Measurements from ENCODE around the gene XAF1.
A peak's percentile ranks its signal among the peaks of the same experiment; 100 is the strongest.
"Not testable (repeated sequence)": the region's sequence is repeated elsewhere in the genome, so short reads cannot be mapped to it uniquely, and the experiment has no call there.

XAF1 gene

DNA sequence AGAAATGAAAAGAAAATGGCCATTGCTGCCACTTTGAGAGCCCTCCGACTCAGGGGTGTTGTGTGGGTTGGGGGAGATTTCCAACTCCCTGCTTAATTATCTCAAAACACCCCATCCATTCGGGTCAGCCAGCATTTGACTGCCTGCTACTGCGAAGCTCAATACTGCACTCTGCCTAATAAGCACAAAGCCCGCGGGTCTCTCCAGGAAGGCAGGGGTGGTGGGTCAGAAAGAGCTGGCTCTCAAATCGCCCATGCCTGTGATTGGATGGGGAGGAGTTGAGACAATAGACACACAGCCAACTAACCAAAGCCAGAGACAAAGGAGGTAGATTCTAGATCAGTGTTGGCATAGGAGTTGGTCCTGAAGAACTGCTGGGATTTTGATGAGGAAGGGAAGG is 2.3 kb upstream of the XAF1 start:
- no peak for DNase-seq (ENCODE audit: low spot score)

DNA sequence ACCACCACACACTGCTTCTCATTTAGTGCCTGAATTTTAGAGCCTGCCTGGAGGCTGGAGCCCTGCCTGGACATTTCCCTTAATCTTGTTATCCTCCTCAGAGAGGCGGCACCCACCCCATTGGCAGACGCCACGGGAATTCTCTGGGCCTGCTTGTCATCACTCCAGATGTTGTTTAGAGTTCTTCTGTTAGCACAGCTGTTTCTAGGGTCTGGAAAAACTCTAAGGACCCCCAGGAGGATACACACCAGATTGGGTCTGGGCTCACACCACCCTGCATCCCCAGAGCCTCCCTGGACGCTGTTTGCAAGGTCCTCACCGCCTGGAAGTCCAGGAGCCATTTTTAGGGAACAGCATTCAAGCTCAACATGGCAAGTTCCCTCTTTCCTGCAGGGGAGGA is 565 bp upstream of the XAF1 start:
- DNase-seq (ENCODE audit: low spot score) = no peak

DNA sequence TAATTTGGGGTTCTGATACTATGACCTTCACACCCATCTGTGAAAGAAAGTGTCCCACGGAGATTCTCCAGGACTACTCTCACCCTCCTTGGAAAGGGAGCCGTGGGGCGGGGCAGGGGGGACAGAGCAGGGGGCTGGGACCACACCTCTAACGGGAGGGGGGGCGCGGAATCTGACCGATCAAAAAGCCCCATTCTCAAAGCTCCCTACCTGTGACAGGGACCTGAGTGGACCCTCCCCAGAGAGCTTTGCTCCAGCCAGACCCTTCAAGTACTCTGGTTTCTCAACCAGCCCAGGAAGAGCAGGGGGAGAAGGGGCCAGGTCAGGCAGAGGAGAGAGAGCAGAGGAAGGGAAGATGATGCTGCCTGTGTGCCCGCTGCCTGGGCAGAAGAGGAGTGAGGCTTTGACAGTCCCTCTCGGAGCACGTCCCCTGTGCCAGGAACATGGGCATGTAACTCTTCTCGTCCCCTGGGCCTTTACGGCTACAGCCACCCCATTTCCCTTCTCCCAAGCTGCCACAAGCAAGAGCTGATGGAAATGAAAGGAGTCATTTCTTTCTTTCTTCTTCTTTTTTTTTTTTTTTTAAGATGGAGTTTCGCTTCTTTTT is 682 bp downstream of the XAF1 start:
- DNase-seq (ENCODE audit: low spot score) = no peak

DNA sequence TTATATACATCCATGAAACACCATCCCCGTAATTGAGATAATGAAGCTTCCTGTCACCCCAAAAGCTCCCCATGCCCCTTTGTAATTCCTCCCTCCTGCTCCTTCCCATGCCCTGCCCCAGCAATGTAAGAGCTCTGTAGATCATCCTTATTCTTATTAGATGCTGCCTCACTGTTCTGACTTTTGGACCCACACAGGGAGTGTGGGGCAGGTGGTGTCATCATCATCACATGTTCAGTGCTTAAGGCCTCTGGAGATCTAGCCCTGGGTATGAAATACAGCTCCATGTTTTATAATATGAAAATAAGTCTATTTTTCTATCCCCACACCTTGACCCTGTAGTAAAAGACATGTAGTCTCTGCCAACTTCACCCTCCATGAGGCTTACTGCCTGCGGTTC is 1.9 kb downstream of the XAF1 start:
- no peak for DNase-seq (ENCODE audit: low spot score)

DNA sequence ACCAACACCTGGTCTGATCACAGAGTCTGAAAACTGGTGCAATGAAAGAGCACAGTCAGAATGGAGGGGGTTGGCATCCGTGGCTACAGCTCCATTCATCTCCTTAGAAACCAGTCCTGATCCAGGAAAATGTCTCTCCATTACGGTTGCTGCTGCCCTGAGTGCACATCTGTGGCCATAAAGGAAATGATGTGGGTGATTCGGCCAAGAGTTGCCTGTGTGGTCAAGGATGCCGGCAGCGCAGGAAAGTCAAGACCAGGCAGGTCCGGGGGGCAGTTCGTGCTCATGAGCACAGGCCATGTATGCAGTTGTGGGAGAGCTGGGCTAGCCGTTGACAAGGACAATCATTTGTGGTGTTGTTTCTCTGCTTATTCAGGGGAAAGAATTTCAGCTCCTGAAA is 5.9 kb downstream of the XAF1 start:
- DNase-seq (ENCODE audit: low spot score) = no peak

DNA sequence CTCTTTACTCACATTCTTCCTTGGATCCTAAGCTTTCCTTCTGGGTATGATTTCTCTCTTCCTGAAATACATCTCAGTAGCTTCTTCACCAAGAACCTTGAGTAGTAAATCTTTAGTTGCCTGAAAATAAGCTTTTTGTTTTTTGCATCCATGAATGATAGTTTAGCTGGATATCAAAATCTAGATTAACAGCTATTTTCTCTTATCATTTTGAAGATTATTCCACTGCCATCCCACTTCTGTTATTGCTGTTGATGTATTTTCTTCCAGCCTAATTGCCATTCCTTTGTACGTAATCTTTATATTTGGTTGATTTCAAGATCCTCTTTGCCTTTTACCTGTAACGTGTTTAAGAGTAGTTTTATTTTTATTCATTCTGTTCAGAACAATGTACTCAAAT is 12.6 kb downstream of the XAF1 start:
- no peak for DNase-seq (ENCODE audit: low spot score)

DNA sequence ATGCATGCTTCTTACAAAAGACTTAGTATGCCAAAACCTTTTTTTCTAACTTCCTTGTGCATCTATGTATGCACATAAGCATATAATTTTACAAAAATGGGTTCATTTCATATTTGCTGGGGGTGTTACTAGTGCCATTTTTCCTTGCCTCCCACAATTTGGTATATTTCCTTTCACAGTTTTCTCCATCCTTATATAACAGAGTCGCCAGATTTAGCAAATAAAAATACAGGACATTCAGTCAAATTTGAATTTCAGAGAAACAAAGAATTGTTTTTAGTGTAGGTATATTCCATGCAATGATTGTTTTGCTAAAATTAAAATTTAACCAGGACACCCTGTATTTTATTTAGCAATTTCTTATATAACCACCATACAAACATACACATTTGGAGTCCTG is 16.2 kb downstream of the XAF1 start:
- DNase-seq (ENCODE audit: low spot score) = no peak

DNA sequence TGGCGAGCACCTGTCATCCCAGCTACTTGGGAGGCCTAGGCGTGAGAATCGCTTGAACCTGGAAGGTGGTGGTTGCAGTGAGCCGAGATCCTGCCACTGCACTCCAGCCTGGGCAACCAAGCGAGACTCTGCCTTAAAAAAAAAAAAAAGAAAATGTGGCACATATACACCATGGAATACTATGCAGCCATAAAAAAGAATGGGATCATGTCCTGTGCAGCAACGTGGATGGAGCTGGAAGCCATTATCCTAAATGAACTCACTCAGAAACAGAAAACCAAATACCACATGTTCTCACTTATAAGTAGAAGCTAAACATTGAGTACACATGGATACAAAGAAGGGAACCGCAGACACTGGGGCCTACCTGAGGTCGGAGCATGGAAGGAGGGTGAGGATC is 19.1 kb downstream of the XAF1 start:
- DNase-seq (ENCODE audit: low spot score) = not testable (repeated sequence)

DNA sequence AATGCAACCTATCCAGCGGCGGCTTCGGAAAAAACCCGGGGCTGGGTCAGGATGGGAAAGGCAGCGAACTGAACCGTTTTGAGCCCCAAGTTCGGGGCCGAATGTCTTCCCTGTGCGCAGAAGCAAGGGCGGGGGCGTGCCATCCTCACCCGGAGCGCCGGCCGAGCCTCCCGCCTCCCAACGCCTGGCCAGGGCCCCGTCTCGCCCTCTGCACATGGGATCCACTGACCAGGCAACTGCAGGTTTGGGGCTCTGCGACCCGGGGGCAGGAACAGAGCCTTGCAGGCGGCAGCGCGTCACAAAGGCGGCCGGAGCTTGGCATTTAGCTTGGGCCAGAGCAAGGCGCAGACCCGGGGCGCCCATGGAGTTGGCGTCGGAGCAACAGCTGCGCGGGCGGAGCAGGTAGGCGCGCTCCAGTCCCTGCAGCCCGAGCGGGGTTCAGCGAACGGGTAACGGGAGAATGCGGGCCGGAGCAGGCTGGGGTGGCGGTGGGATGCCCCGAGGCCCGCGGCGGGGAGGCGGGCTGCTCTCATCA is 20.1 kb downstream of the XAF1 start, which contains the start of gene FBXO39:
Gene FBXO39 (plus strand): TSS at position 345 of the 535 bp plus-strand sequence. CDS start 3,654 bp downstream, outside the sequence.
- DNase-seq (ENCODE audit: low spot score) = peak; percentile 73

DNA sequence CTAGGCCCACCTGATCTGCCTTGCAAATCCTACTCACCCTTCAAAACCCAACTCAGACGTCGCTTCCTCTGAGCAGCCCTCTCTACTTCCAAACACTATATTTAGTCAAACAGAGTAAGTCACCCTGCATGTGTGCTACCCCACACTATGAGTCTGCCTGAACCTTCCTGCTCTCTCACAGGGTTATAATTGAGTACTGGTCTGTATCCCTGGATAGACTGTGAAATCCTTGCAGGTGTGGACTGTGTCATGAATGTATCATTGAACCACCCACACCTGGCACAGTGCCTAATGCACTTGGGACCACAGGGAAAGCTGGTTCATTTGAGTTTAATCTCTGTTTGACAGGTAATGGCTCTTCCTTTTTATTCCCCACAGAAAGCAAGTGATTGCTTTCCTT is 23.6 kb downstream of the XAF1 start:
- no peak for DNase-seq (ENCODE audit: low spot score)

DNA sequence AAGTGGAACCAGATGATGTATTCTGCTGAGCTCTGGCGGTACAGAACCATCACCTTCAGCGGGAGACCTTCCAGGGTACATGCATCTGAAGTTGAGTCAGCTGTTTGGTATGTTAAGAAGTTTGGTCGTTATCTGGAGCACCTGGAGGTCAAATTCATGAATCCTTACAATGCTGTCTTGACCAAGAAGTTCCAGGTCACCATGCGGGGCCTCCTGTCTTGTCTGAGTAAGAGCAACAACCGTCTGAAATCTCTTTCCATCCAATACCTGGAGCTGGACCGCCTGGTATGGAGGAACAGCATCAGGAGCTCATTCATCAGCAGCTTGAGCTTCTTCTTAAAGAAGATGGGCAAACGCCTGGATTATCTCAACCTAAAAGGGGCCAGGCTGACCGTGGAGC is 24.2 kb downstream of the XAF1 start:
- no peak for DNase-seq (ENCODE audit: low spot score)

DNA sequence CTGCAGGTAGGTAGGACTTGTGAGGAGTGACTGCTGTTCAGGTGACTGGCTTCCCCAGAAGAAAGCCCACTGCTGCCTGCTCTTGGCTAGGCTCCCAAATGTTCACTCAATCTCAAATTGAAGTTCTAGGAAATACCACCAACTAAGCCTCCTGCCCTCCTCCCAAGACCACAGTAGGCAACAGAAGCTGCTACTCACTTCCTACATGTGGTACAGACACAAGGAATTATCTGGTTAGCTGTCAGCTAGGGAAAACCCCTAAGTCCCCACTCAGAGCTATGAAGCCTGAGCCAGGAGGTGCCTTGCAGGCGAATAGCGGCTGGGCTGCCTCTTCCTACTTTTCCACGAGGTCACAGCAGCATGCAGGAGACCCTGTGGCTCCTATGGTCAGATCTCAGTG is 25.0 kb downstream of the XAF1 start:
- no peak for DNase-seq (ENCODE audit: low spot score)

DNA sequence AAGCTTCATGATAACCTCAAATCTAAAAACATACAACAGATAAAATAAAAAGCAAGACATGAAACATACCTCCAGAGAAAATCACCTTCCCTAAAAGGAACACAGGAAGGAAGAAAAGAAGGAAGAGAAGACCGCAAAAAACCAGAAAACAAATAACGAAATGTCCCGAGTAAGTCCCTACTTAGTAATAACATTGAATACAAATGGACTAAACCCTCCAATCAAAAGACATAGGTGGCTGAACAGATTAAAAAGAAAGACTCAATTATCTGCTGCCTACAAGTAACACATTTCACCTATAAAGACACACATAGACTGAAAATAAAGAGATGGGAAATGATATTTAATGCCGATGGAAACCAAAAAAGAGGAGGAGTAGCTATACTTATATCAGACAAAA is 26.4 kb downstream of the XAF1 start:
- no peak for DNase-seq (ENCODE audit: low spot score)

DNA sequence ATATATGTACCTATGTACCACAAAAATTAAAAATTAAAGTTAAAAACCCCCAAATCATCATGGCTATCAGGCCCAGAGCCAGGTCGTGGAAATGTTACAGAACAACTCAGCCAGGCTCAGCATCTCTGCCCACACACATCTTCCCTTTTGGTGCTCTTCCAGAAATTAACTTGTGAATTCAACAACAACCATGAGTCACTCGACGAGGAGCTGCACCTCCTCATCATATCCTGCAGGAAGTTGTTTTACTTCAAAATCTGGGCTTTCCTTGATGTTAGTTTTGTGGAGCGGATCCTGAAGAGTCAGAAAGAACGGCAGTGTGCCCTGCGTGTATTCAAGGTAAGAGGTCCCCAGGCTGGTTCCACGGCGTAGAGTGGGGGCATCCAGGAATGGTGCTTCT is 30.8 kb downstream of the XAF1 start:
- no peak for DNase-seq (ENCODE audit: low spot score)

DNA sequence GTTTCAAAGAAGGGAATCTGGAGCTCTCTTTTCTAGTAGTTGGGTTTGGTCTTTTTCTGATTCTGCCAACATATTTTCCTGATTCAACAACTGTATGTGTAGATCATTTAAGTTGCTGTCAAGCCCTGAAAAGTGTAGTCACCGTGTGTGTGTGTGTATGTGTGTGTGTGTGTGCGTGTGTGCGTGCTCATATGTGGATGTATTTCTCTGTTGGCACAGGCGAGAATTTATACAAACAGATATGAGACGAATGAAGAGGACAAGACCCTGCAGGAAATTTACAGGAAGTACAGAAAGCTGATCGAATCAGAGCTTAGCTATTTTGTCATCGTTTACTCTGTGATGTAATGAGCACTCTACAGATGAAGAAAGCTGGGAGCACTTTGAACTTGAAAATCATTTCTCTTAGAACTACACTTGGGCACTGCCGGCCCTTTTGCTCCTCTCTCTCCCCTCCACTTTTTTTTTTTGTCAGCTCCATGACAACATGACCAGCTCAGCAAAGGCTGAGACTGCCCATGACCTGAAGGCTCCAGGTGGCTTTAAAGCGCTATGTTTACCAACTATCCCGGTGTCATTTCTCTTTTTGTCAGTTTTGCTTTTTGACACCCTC is 31.3 kb downstream of the XAF1 start:
- no peak for DNase-seq (ENCODE audit: low spot score)

DNA sequence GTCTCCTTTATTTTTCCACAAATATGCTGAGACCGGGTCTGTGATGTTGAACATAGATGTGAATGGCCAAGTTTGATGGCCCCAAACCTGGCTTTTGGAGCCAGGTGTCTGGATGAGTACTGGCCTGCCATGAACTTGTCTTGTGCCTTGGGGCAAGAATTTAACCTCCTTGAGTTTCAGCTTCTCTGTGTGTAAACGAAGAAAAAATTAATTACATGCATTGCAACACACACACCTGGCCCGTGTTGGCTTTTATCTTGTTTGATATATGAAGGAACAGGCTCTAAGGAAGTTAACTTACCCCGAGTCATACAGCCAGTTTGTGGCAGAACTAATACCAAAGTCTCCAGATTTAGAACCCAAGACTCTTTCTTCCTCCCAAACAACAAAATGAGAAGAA is 33.3 kb downstream of the XAF1 start:
- no peak for DNase-seq (ENCODE audit: low spot score)

DNA sequence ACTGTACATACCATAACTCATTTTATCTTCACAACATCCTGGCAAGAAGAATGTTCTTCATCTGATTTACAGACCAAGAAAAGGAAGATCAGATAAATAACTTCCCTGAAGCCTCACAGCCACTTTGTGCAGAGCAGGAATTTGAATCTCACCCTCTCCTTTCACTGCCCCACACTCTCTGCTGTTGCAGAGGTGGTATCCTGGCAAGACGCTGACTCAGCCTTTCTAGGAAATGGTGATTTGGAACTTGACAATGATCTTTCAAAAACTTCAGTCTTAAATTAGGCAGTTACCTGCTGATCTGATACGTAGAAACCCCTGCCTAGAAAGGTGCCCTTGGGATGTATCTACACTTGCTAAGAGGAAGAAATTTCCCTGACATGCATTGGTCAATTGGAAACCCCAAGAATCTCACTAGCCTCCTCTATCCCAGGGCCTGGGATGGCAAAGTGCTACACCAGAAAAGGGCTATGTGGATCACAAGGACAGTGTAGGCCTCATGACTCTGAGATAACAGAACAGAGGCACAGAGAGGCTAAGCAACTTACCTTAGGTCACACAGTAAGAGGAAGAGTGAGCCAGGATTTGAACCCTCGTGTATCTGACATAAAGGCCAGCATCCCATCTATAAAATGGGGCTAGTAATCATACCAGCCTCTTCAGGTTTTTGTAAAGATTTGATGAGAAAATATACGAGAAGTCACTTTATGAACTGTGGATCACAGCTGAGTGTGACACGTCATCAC is 38.1 kb downstream of the XAF1 start:
- no peak for DNase-seq (ENCODE audit: low spot score)

DNA sequence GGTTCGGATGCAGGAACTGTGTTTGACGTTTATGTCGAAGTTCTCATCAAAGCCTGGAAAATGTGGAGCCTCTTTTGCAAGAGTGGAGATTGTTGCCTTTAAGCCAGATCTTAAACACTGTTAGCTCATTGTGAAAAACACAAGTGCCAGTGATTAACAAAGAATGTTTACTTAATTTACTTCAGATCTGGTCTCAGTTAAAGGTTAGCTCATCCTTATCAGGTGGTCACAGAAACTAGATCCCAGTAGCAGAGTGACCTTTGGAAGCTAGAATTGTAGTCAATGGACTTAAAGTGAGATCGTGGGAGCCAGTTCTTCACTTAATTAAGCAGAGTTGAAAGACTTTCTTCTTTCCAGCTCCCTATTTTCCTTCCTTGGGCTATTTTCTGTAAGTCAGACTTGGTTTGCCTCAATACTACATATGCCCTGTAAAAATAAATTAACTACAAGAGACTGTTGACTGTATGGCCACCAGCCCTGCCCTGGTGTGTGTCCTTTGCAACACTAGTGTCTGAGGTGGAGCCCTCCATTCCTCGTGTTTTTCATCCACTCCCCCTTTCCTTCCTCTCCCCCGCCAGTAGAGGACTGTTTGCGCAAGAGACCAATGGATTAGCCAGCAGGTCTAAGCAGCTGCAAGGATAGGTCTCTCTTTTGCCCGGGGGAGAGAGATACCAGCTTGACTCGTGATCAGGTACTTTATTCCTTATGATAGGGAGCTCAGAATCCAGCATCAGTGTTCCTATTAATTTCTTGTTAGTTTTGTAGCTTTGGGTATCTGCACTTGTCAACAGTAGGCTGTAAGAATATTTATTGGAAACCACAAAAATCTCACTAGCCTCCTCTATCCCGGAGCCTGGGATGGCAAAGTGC is 40.4 kb downstream of the XAF1 start:
- DNase-seq (ENCODE audit: low spot score) = no peak

DNA sequence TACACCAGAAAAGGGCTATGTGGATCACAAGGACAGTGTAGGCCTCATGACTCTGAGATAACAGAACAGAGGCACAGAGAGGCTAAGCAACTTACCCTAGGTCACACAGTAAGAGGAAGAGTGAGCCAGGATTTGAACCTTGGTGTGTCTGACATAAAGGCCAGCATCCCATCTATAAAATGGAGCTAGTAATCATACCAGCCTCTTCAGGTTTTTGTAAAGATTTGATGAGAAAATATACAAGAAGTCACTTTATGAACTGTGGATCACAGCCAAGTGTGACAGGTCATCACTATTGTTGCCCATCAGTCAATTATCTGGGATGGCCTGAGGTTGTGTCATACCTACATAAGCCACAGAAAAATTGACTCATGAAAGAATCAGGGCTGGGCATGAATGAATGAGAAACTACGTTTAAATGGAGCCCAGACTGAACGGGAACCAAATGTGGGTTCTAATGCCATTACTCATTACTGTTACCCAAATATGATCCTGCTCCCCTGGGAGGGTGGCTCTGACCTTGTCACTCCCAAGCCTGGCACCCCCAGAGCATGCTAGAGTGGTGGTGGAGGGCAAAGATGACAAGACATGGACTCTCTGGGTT is 41.1 kb downstream of the XAF1 start:
- no peak for DNase-seq (ENCODE audit: low spot score)

DNA sequence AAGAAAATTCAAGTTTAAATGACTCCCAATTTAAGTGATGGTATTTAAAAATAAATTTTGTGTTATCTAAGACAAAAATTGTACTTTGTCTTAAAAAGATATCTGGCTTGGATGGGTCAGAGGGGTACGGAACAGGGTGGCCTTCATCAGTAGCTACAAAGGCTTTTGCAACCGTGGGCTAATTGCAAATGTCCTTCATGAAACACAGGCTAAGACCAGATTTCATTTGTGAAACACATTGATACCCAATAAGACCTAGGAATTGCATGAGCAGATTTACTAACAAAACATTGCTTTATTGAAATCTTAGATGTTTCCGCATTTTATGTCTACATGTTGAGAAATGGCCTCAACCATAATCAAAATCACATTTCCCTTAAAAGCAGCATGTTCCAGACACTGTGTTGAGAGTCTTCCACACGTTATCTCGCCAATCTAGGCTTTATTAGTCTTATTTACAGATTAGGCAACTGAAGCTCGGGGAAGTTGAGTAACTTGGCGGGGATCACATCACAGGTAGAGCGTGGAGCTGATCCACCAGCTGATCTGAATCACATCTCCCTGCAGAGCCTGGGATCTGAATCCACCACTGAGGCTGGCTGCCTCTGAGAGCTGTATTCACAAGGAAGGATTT is 42.0 kb downstream of the XAF1 start:
- DNase-seq (ENCODE audit: low spot score) = no peak

DNA sequence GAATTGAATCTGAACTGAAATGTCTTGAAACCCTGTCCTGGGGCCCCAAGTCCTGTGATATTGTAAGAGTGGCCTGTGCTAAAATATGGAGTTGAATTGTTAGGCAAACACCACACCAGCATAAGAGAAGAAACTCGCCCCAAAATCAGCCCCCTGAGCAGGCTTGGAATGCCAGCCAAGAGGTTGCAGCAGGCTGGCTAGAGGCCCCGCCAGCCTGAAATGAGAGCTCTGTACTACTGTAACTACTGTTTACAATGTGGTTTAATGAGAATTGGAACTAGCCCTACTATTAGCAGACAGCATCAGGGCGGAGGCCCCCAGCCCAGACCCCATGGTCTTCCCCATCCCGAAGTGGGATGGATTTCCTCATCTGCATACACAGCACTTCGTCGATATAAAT is 43.9 kb downstream of the XAF1 start:
- DNase-seq (ENCODE audit: low spot score) = no peak
